Colonic mucosa (tissue), 4 donors: Measurements from ENCODE around the gene EFNA3. TPM values are rescaled to one million over a fixed set of nuclear protein-coding genes. Genes with fewer than 3 reads are reported as not detected.

Experiments
- DNase-seq: peaks from one replicate; pipeline ENCODE4 v3.0.0-alpha.2; 2020
- H3K27ac ChIP-seq: fragments of 200-600 bp; one replicate; pipeline ENCODE4 v1.8.0; 2021
- H3K27me3 ChIP-seq: fragments of 200-600 bp; one replicate; pipeline ENCODE4 v1.8.0; 2021
- H3K36me3 ChIP-seq: fragments of 200-600 bp; one replicate; pipeline ENCODE4 v1.8.0; 2021
- H3K4me1 ChIP-seq: fragments of 200-600 bp; one replicate; pipeline ENCODE4 v1.8.0; 2021; ENCODE audit warnings: mild to moderate bottlenecking
- H3K4me3 ChIP-seq: fragments of 200-600 bp; one replicate; pipeline ENCODE4 v1.8.0; 2021
- H3K9ac ChIP-seq, 2 donors: one replicate each; pipeline ENCODE4 v1.7.0; 2013; ENCODE audit warnings: control low read depth in 2 of 2, low read depth in 2 of 2, low read length in 2 of 2
- H3K9me3 ChIP-seq: fragments of 200-600 bp; one replicate; pipeline ENCODE4 v1.8.0; 2021
- CTCF ChIP-seq: fragments of 200-600 bp; IDR thresholded peaks from one replicate; pipeline ENCODE4 v1.8.0; 2022; ENCODE audit warnings: antibody characterized with exemption, mild to moderate bottlenecking
- intact Hi-C: fragments of 100-400 bp; cut with DNase I; formaldehyde crosslinking; loops from one replicate; pipeline ENCODE4 v1.14.1; 2022
- total RNA-seq, 2 donors: library from RNA; stranded (reverse); fragmentation: NEBNext Ultra II Directional in 1 of 2; extraction: Animal tissue kit (Norgen Biotek cat#: 25700) in 1 of 2; gene quantifications; one replicate each; pipeline ENCODE4 v1.2.1, GENCODE V29; 2021
- donor health status: healthy.
- donor health status: DM: no; HTN: no; CAD: no.
- donor health status: DM: no; HTN: no; CAD: no.

The EFNA3 gene
- total RNA-seq, 2 donors from 2014 or later = 12.7 to 21.4 TPM

- Histone ChIP-seq H3K9ac (peak overlapping the region in 1 of 2 donors; percentile 86), H3K27me3 (peaks cover 11% of the 10 kb centered on the region), H3K4me1 (peaks cover 29% of the 10 kb centered on the region), H3K9me3 (no peaks in the 10 kb centered on the region), H3K36me3 (no peaks in the 10 kb centered on the region), H3K27ac (peak overlapping the region; percentile 95), H3K4me3 (peak overlapping the region; percentile 56)
- peak; percentile 77 for DNase-seq
- TF ChIP-seq CTCF = peak; percentile 99
- intact Hi-C loops = no loop called here
These were observed 7.6 kb downstream of the EFNA3 start for GRCh38 chr1:155086128-155086741.

DNA sequence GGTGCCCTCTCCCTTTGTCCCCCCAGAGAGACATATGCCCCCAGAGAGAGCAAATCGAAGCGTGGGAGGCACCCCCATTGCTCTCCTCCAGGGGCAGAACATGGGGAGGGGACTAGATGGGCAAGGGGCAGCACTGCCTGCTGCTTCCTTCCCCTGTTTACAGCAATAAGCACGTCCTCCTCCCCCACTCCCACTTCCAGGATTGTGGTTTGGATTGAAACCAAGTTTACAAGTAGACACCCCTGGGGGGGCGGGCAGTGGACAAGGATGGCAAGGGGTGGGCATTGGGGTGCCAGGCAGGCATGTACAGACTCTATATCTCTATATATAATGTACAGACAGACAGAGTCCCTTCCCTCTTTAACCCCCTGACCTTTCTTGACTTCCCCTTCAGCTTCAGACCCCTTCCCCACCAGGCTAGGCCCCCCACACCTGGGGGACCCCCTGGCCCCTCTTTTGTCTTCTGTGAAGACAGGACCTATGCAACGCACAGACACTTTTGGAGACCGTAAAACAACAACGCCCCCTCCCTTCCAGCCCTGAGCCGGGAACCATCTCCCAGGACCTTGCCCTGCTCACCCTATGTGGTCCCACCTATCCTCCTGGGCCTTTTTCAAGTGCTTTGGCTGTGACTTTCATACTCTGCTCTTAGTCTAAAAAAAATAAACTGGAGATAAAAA lies 8.4 kb downstream of the EFNA3 start:
- H3K27ac ChIP-seq = no peak overlapping the region
- H3K4me3 ChIP-seq = no peak overlapping the region
- intact Hi-C loops = no loop called here
- no peak for DNase-seq
- no peak for TF ChIP-seq CTCF
- H3K9me3 ChIP-seq = no peaks in the 10 kb centered on the region
- H3K36me3 ChIP-seq = no peaks in the 10 kb centered on the region
- peaks cover 6% of the 10 kb centered on the region for H3K27me3 ChIP-seq
- peaks cover 29% of the 10 kb centered on the region for H3K4me1 ChIP-seq
- H3K9ac ChIP-seq = no peak overlapping the region

DNA sequence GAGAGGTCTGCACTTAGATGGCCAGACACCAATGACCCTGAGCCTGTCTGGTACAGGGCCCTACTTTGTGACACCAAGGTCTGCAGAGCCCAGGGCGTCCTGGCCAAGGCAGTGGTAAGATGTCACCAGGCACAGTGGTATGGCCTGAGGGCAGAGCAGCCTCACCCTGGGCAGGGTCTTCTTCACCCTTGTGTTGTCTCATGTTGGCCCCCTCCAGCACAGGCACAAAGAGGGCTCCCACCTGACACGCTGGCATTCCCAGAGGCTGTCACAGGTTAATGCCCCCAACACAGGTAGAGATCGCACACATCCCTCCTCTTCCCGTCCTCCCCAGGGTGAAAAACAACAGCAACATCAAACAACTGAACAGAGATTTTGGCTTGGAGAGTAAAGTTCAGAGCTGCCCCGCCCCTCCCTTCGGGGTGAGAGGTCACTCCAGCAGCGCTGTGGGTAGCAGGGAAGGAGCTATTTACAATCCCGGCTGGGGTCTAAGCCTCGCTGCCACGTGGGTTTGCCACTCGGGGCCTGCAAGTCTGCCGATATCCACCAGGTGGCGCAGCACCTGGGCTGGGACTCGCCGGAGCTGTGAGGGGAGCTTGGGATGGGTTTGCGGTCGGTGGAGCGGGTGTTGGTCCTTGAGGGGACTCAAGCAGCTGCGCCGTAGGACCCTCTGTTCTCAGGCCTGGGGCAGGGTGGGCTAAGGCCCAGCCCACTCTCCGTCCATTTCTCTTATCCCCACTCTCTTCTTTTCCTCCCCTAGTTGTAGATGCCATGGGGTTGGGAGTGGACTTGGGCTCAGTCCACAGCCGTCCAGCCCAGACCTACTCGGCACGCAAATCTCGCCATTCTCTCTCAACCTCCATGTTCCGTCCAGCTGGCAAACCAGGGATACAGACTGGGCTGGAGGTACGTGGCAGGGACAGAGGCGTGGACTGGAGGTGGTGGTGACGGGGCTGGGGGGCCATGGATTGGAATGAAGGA lies 12.7 kb downstream of the EFNA3 start:
- intact Hi-C loops = loop anchor here (1.0 kb wide), 1 partner anchor 77 kb away; no protein-coding TSS in a partner anchor
- H3K4me1 ChIP-seq = peaks cover 6% of the 10 kb centered on the region
- H3K9me3 ChIP-seq = no peaks in the 10 kb centered on the region
- no peak overlapping the region for H3K4me3 ChIP-seq
- H3K27me3 ChIP-seq = no peaks in the 10 kb centered on the region
- no peaks in the 10 kb centered on the region for H3K36me3 ChIP-seq
- peak overlapping the region in 1 of 2 donors; percentile 32 for H3K9ac ChIP-seq
- peak; percentile 99 for TF ChIP-seq CTCF
- DNase-seq = peak; percentile 85
- H3K27ac ChIP-seq = no peak overlapping the region

DNA sequence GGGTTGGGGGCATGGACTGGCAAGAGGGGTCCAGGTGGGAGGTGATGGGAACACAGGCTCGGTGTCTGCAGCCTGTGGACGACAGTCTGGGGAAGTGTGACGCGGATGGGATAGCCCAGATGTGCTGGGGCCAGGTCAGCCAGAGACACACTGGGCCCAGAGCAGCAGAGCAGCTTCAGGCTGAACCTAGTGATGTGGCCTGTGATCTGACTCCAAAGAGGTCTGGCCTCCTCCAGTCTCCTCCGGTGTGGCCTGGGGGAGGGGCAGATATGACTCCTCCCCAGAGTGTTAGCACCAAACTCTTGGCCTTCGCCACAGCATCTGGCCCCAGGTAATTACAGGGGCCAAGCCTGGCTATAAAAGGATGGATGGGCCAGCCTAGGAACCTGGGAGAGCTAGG lies 13.5 kb downstream of the EFNA3 start:
- TF ChIP-seq CTCF = no peak
- H3K4me1 ChIP-seq = peaks cover 6% of the 10 kb centered on the region
- H3K4me3 ChIP-seq = no peak overlapping the region
- DNase-seq = no peak
- H3K27ac ChIP-seq = no peak overlapping the region
- no peak overlapping the region for H3K9ac ChIP-seq
- H3K36me3 ChIP-seq = no peaks in the 10 kb centered on the region
- intact Hi-C loops = no loop called here
- no peaks in the 10 kb centered on the region for H3K27me3 ChIP-seq
- no peaks in the 10 kb centered on the region for H3K9me3 ChIP-seq

DNA sequence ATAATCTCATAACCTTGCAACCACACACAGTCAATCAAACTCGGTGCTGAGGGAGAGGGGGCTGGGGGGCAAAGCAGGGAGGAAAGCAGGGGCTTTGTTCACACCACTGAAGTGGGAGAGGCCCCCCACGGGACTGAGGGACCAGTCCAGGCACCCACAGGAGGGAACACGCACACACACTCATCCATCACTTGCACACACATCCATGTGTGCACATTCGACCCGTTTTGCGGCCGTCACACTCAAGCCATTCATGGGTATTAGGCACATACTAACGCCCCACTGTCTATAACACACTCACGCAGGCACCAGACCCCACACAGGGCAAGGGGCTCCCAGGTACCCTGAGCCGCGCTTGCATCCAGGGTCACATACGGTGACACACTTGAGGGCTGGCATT lies 14.0 kb downstream of the EFNA3 start:
- Histone ChIP-seq H3K9ac (no peak overlapping the region), H3K27me3 (no peaks in the 10 kb centered on the region), H3K9me3 (no peaks in the 10 kb centered on the region), H3K27ac (no peak overlapping the region), H3K4me3 (no peak overlapping the region), H3K36me3 (no peaks in the 10 kb centered on the region), H3K4me1 (peaks cover 6% of the 10 kb centered on the region)
- no peak for DNase-seq
- TF ChIP-seq CTCF = no peak
- intact Hi-C loops = no loop called here
